ENCODE data around the gene ARHGEF12. TPM values are rescaled to one million over a fixed set of nuclear protein-coding genes. Genes with fewer than 3 reads are reported as not detected.

The ARHGEF12 gene
- polyA plus RNA-seq, 1 experiment: 16.9 TPM

GRCh38 chr11:120519474-120519873 lies 183.3 kb downstream of the ARHGEF12 start:
- ChIA-PET POLR2A (no interaction called here), CTCF (no interaction called here)
- Histone ChIP-seq H3K27me3 (ENCODE audit: control insufficient read depth, insufficient read depth, low read length) (peaks cover under 1% of the 10 kb centered on the region), H3K4me3 (ENCODE audit: low read depth, low read length) (no peak overlapping the region), H3K36me3 (ENCODE audit: control insufficient read depth, insufficient read depth, low read length) (no peaks in the 10 kb centered on the region)
- no peak for DNase-seq (ENCODE audit: low read depth)
- TF ChIP-seq CTCF (IDR thresholded peaks at IDR 0.05; ENCODE audit: insufficient read depth, low read depth, low read length): no peak

- DNase-seq (ENCODE audit: low read depth): no peak
- TF ChIP-seq CTCF (IDR thresholded peaks at IDR 0.05; ENCODE audit: insufficient read depth, low read depth, low read length): no peak
- CTCF ChIA-PET: interaction anchor here (1.1 kb wide), 1 partner anchor 9 kb away, joined by 3 read pairs; the partner anchor contains the start of gene GRIK4
Observed at GRCh38 chr11:120520091-120520822, 184.0 kb downstream of the ARHGEF12 start.

GRCh38 chr11:120521176-120521575 lies 185.0 kb downstream of the ARHGEF12 start:
- Histone ChIP-seq H3K27me3 (ENCODE audit: control insufficient read depth, insufficient read depth, low read length) (peaks cover 2% of the 10 kb centered on the region), H3K36me3 (ENCODE audit: control insufficient read depth, insufficient read depth, low read length) (no peaks in the 10 kb centered on the region), H3K4me3 (ENCODE audit: low read depth, low read length) (no peak overlapping the region)
- ChIA-PET CTCF (interaction anchor here (1.1 kb wide), 1 partner anchor 10 kb away, joined by 3 read pairs; the partner anchor contains the start of gene GRIK4), POLR2A (interaction anchor here (0.5 kb wide), 1 partner anchor 20 kb away, joined by 8 read pairs; no protein-coding TSS in a partner anchor)
- no peak for DNase-seq (ENCODE audit: low read depth)
- no peak for TF ChIP-seq CTCF (IDR thresholded peaks at IDR 0.05; ENCODE audit: insufficient read depth, low read depth, low read length)

More at GRCh38 chr11:120520091-120520822, 184.0 kb downstream of the ARHGEF12 start:
- no peaks in the 10 kb centered on the region for H3K36me3 ChIP-seq (ENCODE audit: control insufficient read depth, insufficient read depth, low read length)
- H3K27me3 ChIP-seq (ENCODE audit: control insufficient read depth, insufficient read depth, low read length): peaks cover 2% of the 10 kb centered on the region
- no peak overlapping the region for H3K4me3 ChIP-seq (ENCODE audit: low read depth, low read length)
- POLR2A ChIA-PET: no interaction called here

- no peaks in the 10 kb centered on the region for H3K36me3 ChIP-seq (ENCODE audit: control insufficient read depth, insufficient read depth, low read length)
- ChIA-PET CTCF (interaction anchor here (0.7 kb wide), 1 partner anchor 163 kb away, joined by 3 read pairs; no protein-coding TSS in a partner anchor), POLR2A (no interaction called here)
- no peak for TF ChIP-seq CTCF (IDR thresholded peaks at IDR 0.05; ENCODE audit: insufficient read depth, low read depth, low read length)
- peaks cover 2% of the 10 kb centered on the region for H3K27me3 ChIP-seq (ENCODE audit: control insufficient read depth, insufficient read depth, low read length)
- DNase-seq (ENCODE audit: low read depth): no peak
- no peak overlapping the region for H3K4me3 ChIP-seq (ENCODE audit: low read depth, low read length)
Observed at GRCh38 chr11:120522021-120522420, 185.8 kb downstream of the ARHGEF12 start.

GRCh38 chr11:120522736-120523135 lies 186.5 kb downstream of the ARHGEF12 start:
- ChIA-PET POLR2A (no interaction called here), CTCF (interaction anchor here (1.4 kb wide), 1 partner anchor 11 kb away, joined by 4 read pairs; the partner anchor contains the start of gene GRIK4)
- TF ChIP-seq CTCF (IDR thresholded peaks at IDR 0.05; ENCODE audit: insufficient read depth, low read depth, low read length): no peak

More at GRCh38 chr11:120522736-120523135, 186.5 kb downstream of the ARHGEF12 start:
- no peak overlapping the region for H3K4me3 ChIP-seq (ENCODE audit: low read depth, low read length)
- no peak for DNase-seq (ENCODE audit: low read depth)
- no peaks in the 10 kb centered on the region for H3K36me3 ChIP-seq (ENCODE audit: control insufficient read depth, insufficient read depth, low read length)
- H3K27me3 ChIP-seq (ENCODE audit: control insufficient read depth, insufficient read depth, low read length): peaks cover 2% of the 10 kb centered on the region

All from BJ (cell line).